Measurements from ENCODE around the gene PTPN2. TPM values are rescaled to one million over a fixed set of nuclear protein-coding genes. Genes with fewer than 3 reads are reported as not detected.

Gene PTPN2
- total RNA-seq = 81.8 TPM

DNA sequence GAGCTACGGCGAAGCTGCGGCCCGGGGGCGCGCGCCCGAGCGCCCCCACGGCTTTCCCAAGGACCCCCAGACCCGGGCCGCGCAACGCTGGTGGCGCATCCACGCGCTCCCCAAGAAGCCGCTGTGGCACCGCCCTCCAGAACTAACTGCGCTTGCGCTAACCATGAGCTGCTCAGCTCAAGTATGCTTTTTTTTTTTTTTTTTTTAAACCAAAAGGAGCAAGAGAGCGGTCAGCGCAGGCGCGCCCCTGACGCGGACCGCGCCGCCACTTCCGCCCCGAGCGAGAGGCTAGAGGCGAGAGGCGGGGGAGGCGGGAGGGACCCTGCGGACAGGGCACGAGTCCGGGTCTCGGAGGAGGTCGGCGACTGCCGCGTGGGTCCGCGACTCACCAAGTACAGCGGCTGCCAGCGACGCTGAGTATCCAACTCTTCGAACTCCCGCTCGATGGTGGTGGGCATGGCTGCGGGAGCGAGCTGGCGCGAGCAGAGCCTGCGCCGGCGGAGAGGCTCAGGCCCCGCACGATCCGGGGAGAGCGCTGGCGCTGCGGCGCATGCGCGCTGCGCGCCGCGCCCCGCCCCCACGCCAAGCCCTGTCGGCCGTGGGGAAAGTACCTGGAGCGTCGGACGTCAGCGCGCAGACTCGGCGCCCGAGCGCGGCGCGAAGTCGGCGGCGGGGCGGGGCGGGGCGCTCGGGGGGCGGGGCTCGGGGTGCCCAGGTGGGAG lies at the start of gene PTPN2:
Gene PTPN2, minus strand, starts transcription at position 554 of the 722 bp plus-strand sequence. Its CDS starts 96 bp downstream, at position 458.
- DNase-seq (ENCODE audit: low spot score in 2 of 2) = peak; percentile 85 to 96
- Histone ChIP-seq H3K9me3 (no peaks in the 10 kb centered on the region), H3K4me1 (peaks cover 0 to 6% of the 10 kb centered on the region in 2 donors), H3K36me3 (no peaks in the 10 kb centered on the region), H3K27ac (peak within 1 kb of the TSS; percentile 99), H3K27me3 (no peaks in the 10 kb centered on the region), H3K4me3 (peak within 1 kb of the TSS; percentile 71 to 88)
- TF ChIP-seq, protein P1, sequence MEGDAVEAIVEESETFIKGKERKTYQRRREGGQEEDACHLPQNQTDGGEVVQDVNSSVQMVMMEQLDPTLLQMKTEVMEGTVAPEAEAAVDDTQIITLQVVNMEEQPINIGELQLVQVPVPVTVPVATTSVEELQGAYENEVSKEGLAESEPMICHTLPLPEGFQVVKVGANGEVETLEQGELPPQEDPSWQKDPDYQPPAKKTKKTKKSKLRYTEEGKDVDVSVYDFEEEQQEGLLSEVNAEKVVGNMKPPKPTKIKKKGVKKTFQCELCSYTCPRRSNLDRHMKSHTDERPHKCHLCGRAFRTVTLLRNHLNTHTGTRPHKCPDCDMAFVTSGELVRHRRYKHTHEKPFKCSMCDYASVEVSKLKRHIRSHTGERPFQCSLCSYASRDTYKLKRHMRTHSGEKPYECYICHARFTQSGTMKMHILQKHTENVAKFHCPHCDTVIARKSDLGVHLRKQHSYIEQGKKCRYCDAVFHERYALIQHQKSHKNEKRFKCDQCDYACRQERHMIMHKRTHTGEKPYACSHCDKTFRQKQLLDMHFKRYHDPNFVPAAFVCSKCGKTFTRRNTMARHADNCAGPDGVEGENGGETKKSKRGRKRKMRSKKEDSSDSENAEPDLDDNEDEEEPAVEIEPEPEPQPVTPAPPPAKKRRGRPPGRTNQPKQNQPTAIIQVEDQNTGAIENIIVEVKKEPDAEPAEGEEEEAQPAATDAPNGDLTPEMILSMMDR (IDR thresholded peaks at IDR 0.05) = no peak
- intact Hi-C loops (cut with DNase I) = loop anchor here (1.0 to 10.0 kb wide), 7 partner anchors 47 to 977 kb away; partner anchors contain the start of genes AFG3L2, CEP192, CEP76 and MPPE1

DNA sequence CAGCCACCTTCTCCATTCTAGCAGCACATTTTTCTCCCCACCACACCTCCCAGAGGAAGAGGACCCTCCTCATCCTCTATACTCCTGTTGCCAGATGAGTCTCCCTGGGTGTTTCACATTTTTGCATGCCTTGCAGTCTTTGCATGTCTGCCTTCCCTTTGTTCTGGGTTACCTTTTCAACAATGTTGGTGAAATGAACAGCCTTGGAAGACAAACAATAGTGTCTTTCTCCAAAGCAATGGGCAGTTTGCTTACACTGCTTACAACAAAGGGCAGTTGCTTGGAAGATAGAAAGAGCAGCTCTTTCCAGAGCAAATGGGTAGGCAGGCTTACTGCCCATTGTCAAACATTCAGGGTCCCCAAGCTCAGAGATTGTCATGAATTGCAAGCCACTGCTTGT lies 49.3 kb upstream of the PTPN2 start:
- H3K4me1 ChIP-seq = no peaks in the 10 kb centered on the region
- intact Hi-C loops (cut with DNase I) = loop anchor here (5.0 kb wide), 1 partner anchor 41 kb away; no protein-coding TSS in a partner anchor
- no peaks in the 10 kb centered on the region for H3K36me3 ChIP-seq
- TF ChIP-seq, protein P1 (IDR thresholded peaks at IDR 0.05) = no peak
- H3K9me3 ChIP-seq = no peaks in the 10 kb centered on the region
- no peak overlapping the region for H3K27ac ChIP-seq
- DNase-seq (ENCODE audit: low spot score in 2 of 2) = no peak
- no peak overlapping the region for H3K4me3 ChIP-seq
- no peaks in the 10 kb centered on the region for H3K27me3 ChIP-seq

DNA sequence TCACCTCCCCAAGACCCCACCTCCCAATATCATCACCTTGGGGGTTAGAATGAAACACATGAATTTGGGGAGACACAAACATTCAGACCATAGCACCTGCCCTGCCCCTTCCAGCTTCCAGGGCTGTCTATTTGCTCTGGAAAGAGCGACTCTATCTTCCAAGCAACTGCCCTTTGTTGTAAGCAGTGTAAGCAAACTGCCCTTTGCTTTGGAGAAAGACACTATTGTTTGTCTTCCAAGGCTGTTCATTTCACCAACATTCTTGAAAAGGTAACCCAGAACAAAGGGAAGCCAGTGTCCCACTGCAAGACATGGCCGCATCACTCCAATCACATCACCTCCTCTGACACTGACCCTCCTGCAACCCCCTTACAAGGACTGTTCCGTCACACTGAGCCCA lies 46.9 kb upstream of the PTPN2 start:
- TF ChIP-seq, protein P1 (IDR thresholded peaks at IDR 0.05) = no peak
- Histone ChIP-seq H3K27me3 (no peaks in the 10 kb centered on the region), H3K27ac (no peak overlapping the region), H3K9me3 (no peaks in the 10 kb centered on the region), H3K36me3 (no peaks in the 10 kb centered on the region), H3K4me3 (no peak overlapping the region), H3K4me1 (no peaks in the 10 kb centered on the region)
- no peak for DNase-seq (ENCODE audit: low spot score in 2 of 2)
- intact Hi-C loops (cut with DNase I) = loop anchor here (5.0 kb wide), 1 partner anchor 39 kb away; no protein-coding TSS in a partner anchor

DNA sequence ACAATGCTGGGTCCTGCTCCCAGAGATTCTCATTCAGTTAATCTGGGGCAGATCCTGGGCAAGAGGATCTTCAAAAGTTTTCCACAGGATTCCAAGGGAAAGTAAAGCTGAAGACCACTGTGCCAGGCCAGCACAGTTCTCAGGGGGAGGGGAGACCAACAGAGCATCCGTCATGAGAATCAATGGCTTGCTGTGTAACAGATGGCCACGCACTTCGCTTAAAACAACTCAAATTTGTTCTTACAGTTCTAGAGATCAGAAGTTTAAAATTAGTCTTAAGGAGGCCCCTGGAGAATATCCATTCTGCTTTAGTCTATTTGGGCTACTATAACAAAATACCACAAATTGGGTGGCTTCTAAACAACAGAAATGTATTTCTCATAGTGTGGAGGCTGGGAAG lies 46.3 kb upstream of the PTPN2 start:
- no peaks in the 10 kb centered on the region for H3K4me1 ChIP-seq
- intact Hi-C loops (cut with DNase I) = loop anchor here (5.0 kb wide), 1 partner anchor 38 kb away; no protein-coding TSS in a partner anchor
- H3K27ac ChIP-seq = no peak overlapping the region
- TF ChIP-seq, protein P1 (IDR thresholded peaks at IDR 0.05) = no peak
- H3K9me3 ChIP-seq = no peaks in the 10 kb centered on the region
- H3K27me3 ChIP-seq = no peaks in the 10 kb centered on the region
- no peak for DNase-seq (ENCODE audit: low spot score in 2 of 2)
- H3K4me3 ChIP-seq = no peak overlapping the region
- no peaks in the 10 kb centered on the region for H3K36me3 ChIP-seq

DNA sequence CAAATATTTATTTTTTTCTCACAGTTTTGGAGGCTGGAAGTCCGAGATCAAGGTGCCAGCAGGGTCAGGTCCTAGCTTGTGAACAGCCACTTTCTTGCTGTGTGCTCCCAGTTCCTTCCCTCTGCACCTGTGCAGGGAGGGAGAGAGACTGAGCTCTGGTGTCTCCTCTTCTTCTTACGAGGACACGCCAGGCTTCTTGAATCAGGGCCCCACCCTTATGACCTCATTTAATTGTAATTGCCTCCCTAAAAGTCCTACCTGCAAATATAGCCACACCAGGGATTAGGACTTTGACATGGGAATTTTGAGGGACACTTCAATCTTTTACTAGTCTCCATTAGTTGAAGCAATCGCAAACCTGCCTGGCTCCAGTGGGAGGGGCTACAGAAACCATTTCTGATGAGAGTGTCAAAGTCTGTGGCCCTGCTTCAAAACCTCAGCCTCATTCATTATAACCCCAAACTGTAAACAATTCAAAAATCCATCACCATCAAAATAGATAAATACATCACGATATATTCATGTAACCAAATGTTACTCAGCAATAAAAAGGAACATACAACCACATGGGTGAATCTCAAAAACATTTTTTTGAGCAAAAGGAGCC lies 45.5 kb upstream of the PTPN2 start:
- Histone ChIP-seq H3K9me3 (no peaks in the 10 kb centered on the region), H3K36me3 (no peaks in the 10 kb centered on the region), H3K27ac (no peak overlapping the region), H3K27me3 (no peaks in the 10 kb centered on the region), H3K4me1 (no peaks in the 10 kb centered on the region), H3K4me3 (no peak overlapping the region)
- intact Hi-C loops (cut with DNase I) = loop anchor here (5.0 kb wide), 1 partner anchor 37 kb away; no protein-coding TSS in a partner anchor
- DNase-seq (ENCODE audit: low spot score in 2 of 2) = no peak
- TF ChIP-seq, protein P1 (IDR thresholded peaks at IDR 0.05) = no peak

Measured in ascending aorta (tissue), 2 donors.